IMR-90 (cell line): ENCODE results near the gene RIMBP2. TPM values are rescaled to one million over a fixed set of nuclear protein-coding genes. Genes with fewer than 3 reads are reported as not detected.

ENCODE experiments used
- ATAC-seq: fragments of 200-7000 bp; cut with Tn5 transposase; 2 replicates; pipeline ENCODE4 v1.9.1; 2020; ENCODE audit warnings: low read depth, mild to moderate bottlenecking, moderate library complexity
- BruUV-seq: library from RNA; stranded (reverse); fragments of 400-500 nt; replicated peaks from 2 replicates; lab custom pipeline; 2021; lab: Mats Ljungman, UMichigan
- CTCF ChIA-PET: fragments of 300-600 bp; formaldehyde crosslinking; extraction: SDS; loops from one replicate; lab custom pipeline; 2021; ENCODE audit warnings: antibody characterized with exemption; lab: Yijun Ruan, JAX
- POLR2A ChIA-PET: fragments of 300-600 bp; sonication (Branson Sonifier 250); formaldehyde crosslinking; loops from one replicate; lab custom pipeline; 2022; ENCODE audit warnings: antibody characterized with exemption; ENCODE audit not compliant: unreplicated experiment; lab: Charles Lee
- DNase-seq: peaks from one replicate; pipeline ENCODE4 v3.0.0; 2013
- H2AFZ ChIP-seq: replicated peaks from 2 replicates; pipeline ENCODE3; 2013; ENCODE audit warnings: low read length, mild to moderate bottlenecking; ENCODE audit not compliant: poor library complexity
- H2AK5ac ChIP-seq: 2 replicates; pipeline ENCODE4 v1.6.1; 2013; ENCODE audit warnings: low read depth, low read length, inconsistent platforms
- H2AK9ac ChIP-seq: replicated peaks from 2 replicates; pipeline ENCODE3; 2013; ENCODE audit warnings: mild to moderate bottlenecking, low read depth, low read length, moderate library complexity; ENCODE audit not compliant: poor library complexity
- H2BK120ac ChIP-seq: 2 replicates; pipeline ENCODE4 v1.6.1; 2013; ENCODE audit warnings: low read depth, low read length, inconsistent platforms
- H2BK15ac ChIP-seq: 3 replicates; pipeline ENCODE4 v1.6.1; 2013; ENCODE audit warnings: low read depth, low read length, inconsistent platforms
- H2BK20ac ChIP-seq: 2 replicates; pipeline ENCODE4 v1.6.1; 2013; ENCODE audit warnings: low read depth, mild to moderate bottlenecking, inconsistent platforms, low read length, moderate library complexity
- H2BK5ac ChIP-seq: 2 replicates; pipeline ENCODE4 v1.6.1; 2013; ENCODE audit warnings: mild to moderate bottlenecking, low read depth, low read length, inconsistent platforms; ENCODE audit not compliant: poor library complexity, severe bottlenecking
- H3K14ac ChIP-seq: replicated peaks from 2 replicates; pipeline ENCODE4 v1.6.1; 2013; ENCODE audit warnings: low read depth, low read length, inconsistent platforms
- H3K18ac ChIP-seq: 2 replicates; pipeline ENCODE4 v1.6.1; 2013; ENCODE audit warnings: low read depth, low read length, control low read depth
- H3K23ac ChIP-seq: 2 replicates; pipeline ENCODE4 v1.6.1; 2013; ENCODE audit warnings: low read depth, low read length, inconsistent platforms
- H3K27ac ChIP-seq: 2 replicates; pipeline ENCODE4 v1.5.1; 2013; ENCODE audit warnings: mild to moderate bottlenecking, control low read depth, low read length; ENCODE audit not compliant: insufficient read depth
- H3K27me3 ChIP-seq: 2 replicates; pipeline ENCODE4 v1.6.1; 2013; ENCODE audit warnings: low read length; ENCODE audit not compliant: control insufficient read depth, insufficient read depth
- H3K36me3 ChIP-seq: 2 replicates; pipeline ENCODE4 v1.6.1; 2013; ENCODE audit warnings: low read length, mixed read lengths; ENCODE audit not compliant: control insufficient read depth, insufficient read depth
- H3K4ac ChIP-seq: 2 replicates; pipeline ENCODE4 v1.6.1; 2013; ENCODE audit warnings: low read depth, low read length, inconsistent platforms
- H3K4me1 ChIP-seq: 2 replicates; pipeline ENCODE4 v1.6.1; 2013; ENCODE audit warnings: low read length, mixed read lengths; ENCODE audit not compliant: control insufficient read depth, insufficient read depth
- H3K4me2 ChIP-seq: 2 replicates; pipeline ENCODE4 v1.6.1; 2013; ENCODE audit warnings: low read depth, mild to moderate bottlenecking, control low read depth, low read length, moderate library complexity
- H3K4me3 ChIP-seq: 2 replicates; pipeline ENCODE4 v1.5.1; 2013; ENCODE audit warnings: low read depth, mild to moderate bottlenecking, control low read depth, low read length, moderate library complexity; ENCODE audit not compliant: insufficient read depth
- H3K56ac ChIP-seq: 2 replicates; pipeline ENCODE4 v1.6.1; 2013; ENCODE audit warnings: low read length, inconsistent platforms; ENCODE audit not compliant: insufficient read depth; ENCODE audit errors: extremely low read depth
- H3K79me1 ChIP-seq, 2 experiments: 2 replicates each; pipeline ENCODE4 v1.6.1; 2013; ENCODE audit warnings: low read length in 2 of 2, inconsistent platforms in 1 of 2, low read depth in 1 of 2
- H3K9ac ChIP-seq: 2 replicates; pipeline ENCODE4 v1.6.1; 2013; ENCODE audit warnings: low read depth, low read length, control low read depth
- H3K9me1 ChIP-seq: 2 replicates; pipeline ENCODE4 v1.6.1; 2013; ENCODE audit warnings: low read length, inconsistent platforms; ENCODE audit not compliant: insufficient read depth
- H3K9me3 ChIP-seq: 2 replicates; pipeline ENCODE4 v1.6.1; 2013; ENCODE audit warnings: low read length; ENCODE audit not compliant: control insufficient read depth, insufficient read depth
- H4K20me1 ChIP-seq: 2 replicates; pipeline ENCODE4 v1.6.1; 2013; ENCODE audit warnings: low read length, inconsistent platforms; ENCODE audit not compliant: insufficient read depth
- H4K5ac ChIP-seq: 2 replicates; pipeline ENCODE4 v1.6.1; 2013; ENCODE audit warnings: mild to moderate bottlenecking, low read depth, low read length, control low read depth
- H4K8ac ChIP-seq, 2 experiments: 2 replicates each; pipeline ENCODE4 v1.6.1; 2013; ENCODE audit warnings: low read depth in 2 of 2, low read length in 2 of 2, control low read depth in 1 of 2, inconsistent platforms in 1 of 2
- H4K91ac ChIP-seq: 2 replicates; pipeline ENCODE4 v1.6.1; 2013; ENCODE audit warnings: low read depth, low read length, inconsistent platforms; ENCODE audit not compliant: insufficient read depth
- BHLHE40 ChIP-seq: fragments of 150-350 bp; IDR thresholded peaks from 2 replicates; pipeline ENCODE4 v1.6.1; 2016; ENCODE audit warnings: mild to moderate bottlenecking, low read depth, low read length
- CEBPB ChIP-seq: IDR thresholded peaks from 2 replicates; pipeline ENCODE4 v1.6.1; 2012; ENCODE audit warnings: low read depth, low read length, improper control_type of control experiment
- CHD1 ChIP-seq: IDR thresholded peaks from 2 replicates; pipeline ENCODE4 v1.6.1; 2012; ENCODE audit warnings: low read depth, low read length, improper control_type of control experiment
- CTCF ChIP-seq: conservative IDR thresholded peaks from 2 replicates; pipeline ENCODE4 v1.5.1; 2012; ENCODE audit warnings: mild to moderate bottlenecking, low read depth, low read length, improper control_type of control experiment
- ELK1 ChIP-seq: fragments of 150-350 bp; IDR thresholded peaks from 2 replicates; pipeline ENCODE4 v1.6.1; 2016; ENCODE audit warnings: low read depth, mild to moderate bottlenecking, low read length, moderate library complexity, borderline replicate concordance
- FOS ChIP-seq: fragments of 150-350 bp; IDR thresholded peaks from 2 replicates; pipeline ENCODE4 v1.6.1; 2016; ENCODE audit warnings: low read depth, low read length
- MAFK ChIP-seq: IDR thresholded peaks from 2 replicates; pipeline ENCODE4 v1.6.1; 2012; ENCODE audit warnings: low read depth, low read length, improper control_type of control experiment
- MAZ ChIP-seq: IDR thresholded peaks from 2 replicates; pipeline ENCODE4 v1.6.1; 2012; ENCODE audit warnings: low read depth, mild to moderate bottlenecking, low read length, improper control_type of control experiment, moderate library complexity, borderline replicate concordance
- MXI1 ChIP-seq: IDR thresholded peaks from 2 replicates; pipeline ENCODE4 v1.6.1; 2012; ENCODE audit warnings: low read depth, mild to moderate bottlenecking, low read length, moderate library complexity, borderline replicate concordance
- NFE2L2 ChIP-seq: fragments of 150-350 bp; IDR thresholded peaks from 2 replicates; pipeline ENCODE4 v1.6.1; 2016; ENCODE audit warnings: low read depth, mild to moderate bottlenecking, low read length
- POLR2A ChIP-seq: IDR thresholded peaks from 2 replicates; pipeline ENCODE4 v1.6.1; 2012; ENCODE audit warnings: mild to moderate bottlenecking, low read depth, low read length
- RAD21 ChIP-seq: IDR thresholded peaks from 2 replicates; pipeline ENCODE4 v1.6.1; 2012; ENCODE audit warnings: low read length, improper control_type of control experiment
- RCOR1 ChIP-seq: IDR thresholded peaks from 2 replicates; pipeline ENCODE4 v1.6.1; 2012; ENCODE audit warnings: mild to moderate bottlenecking, low read length, improper control_type of control experiment; ENCODE audit not compliant: insufficient replicate concordance
- RFX5 ChIP-seq: IDR thresholded peaks from 2 replicates; pipeline ENCODE4 v1.8.0; 2012; ENCODE audit warnings: low read depth, mild to moderate bottlenecking, low read length, moderate library complexity
- SMC3 ChIP-seq: fragments of 150-350 bp; IDR thresholded peaks from 2 replicates; pipeline ENCODE4 v1.6.1; 2016; ENCODE audit warnings: low read depth, mild to moderate bottlenecking, antibody characterized with exemption, low read length, moderate library complexity
- USF2 ChIP-seq: fragments of 150-350 bp; IDR thresholded peaks from 2 replicates; pipeline ENCODE4 v1.6.1; 2017; ENCODE audit warnings: mild to moderate bottlenecking, antibody characterized with exemption, low read length, low read depth
- WGBS, 2 experiments: methylation state at CpG; one replicate each; pipeline versions ENCODE4 v1.1.5 to v1.1.7; 2013; ENCODE audit warnings: missing lambda C conversion rate in 2 of 2; ENCODE audit not compliant: insufficient read length in 1 of 2; ENCODE audit errors: extremely low coverage in 2 of 2; 5-methylcytosine and 5-hydroxymethylcytosine counted together
- dilution Hi-C: fragments of 300-500 bp; cut with HindIII; formaldehyde crosslinking; loops from one replicate; pipeline ENCODE4 v1.14.3; 2018; ENCODE audit warnings: low sequenced_read_pairs; ENCODE audit not compliant: unreplicated experiment
- in situ Hi-C: fragments of 300-500 bp; cut with MboI; formaldehyde crosslinking; loops from 3 replicates; pipeline ENCODE4 v1.14.3; 2019; ENCODE audit warnings: low sequenced_read_pairs, inconsistent platforms, mixed read lengths
- intact Hi-C: fragments of 100-400 bp; cut with micrococcal nuclease; formaldehyde crosslinking; loops from 2 replicates; pipeline ENCODE4 v1.10.0; 2022
- polyA plus RNA-seq, 3 experiments: library from polyadenylated mRNA; depleted of rRNA; stranded (reverse); fragments of >200 nt; gene quantifications; 2 replicates each; pipeline ENCODE4 v1.2.3, GENCODE V29; 2012; ENCODE audit warnings: low replicate concordance in 1 of 3
- total RNA-seq: library from RNA; depleted of rRNA; stranded (reverse); fragments of >200 nt; gene quantifications from 2 replicates; pipeline ENCODE4 v1.2.3, GENCODE V29; 2012

RIMBP2 gene
- total and polyA plus RNA-seq, 2 of the 4 experiments (the other 2 are of a cell fraction) = not detected

GRCh38 chr12:130486146-130486435 lies 230.0 kb downstream of the RIMBP2 start:
- Histone ChIP-seq H3K4ac (no peak overlapping the region), H2BK20ac (no peak overlapping the region), H3K27ac (no peak overlapping the region), H4K91ac (no peak overlapping the region), H3K14ac (no peak overlapping the region), H3K9me1 (no peaks in the 10 kb centered on the region), H2AK5ac (no peak overlapping the region), H2BK120ac (no peak overlapping the region), H2AK9ac (no peak overlapping the region), H2BK5ac (no peak overlapping the region), H4K8ac (no peak overlapping the region), H3K56ac (no peak overlapping the region), H3K27me3 (no peaks in the 10 kb centered on the region), H3K4me2 (no peak overlapping the region), H4K5ac (no peak overlapping the region), H3K79me1 (no peaks in the 10 kb centered on the region), H3K9me3 (peaks cover 49% of the 10 kb centered on the region), H2BK15ac (no peak overlapping the region), H4K20me1 (no peaks in the 10 kb centered on the region), H2AFZ (no peak overlapping the region), H3K9ac (no peak overlapping the region), H3K18ac (no peak overlapping the region), H3K4me1 (no peaks in the 10 kb centered on the region), H3K4me3 (no peak overlapping the region), H3K36me3 (no peaks in the 10 kb centered on the region), H3K23ac (no peak overlapping the region)
- ATAC-seq (no peak), DNase-seq (no peak)
- WGBS, 2 experiments = 24% methylated on average over 3 of the region's 10 CpGs; no CpG with 5 or more reads in 1 of the 2 experiments
- TF ChIP-seq POLR2A = no peak
- TF ChIP-seq MAZ = no peak
- no peak for TF ChIP-seq RFX5
- no peak for TF ChIP-seq USF2
- TF ChIP-seq CTCF = no peak
- TF ChIP-seq RAD21 = no peak
- TF ChIP-seq BHLHE40 = no peak
- TF ChIP-seq NFE2L2 = no peak
- no peak for TF ChIP-seq ELK1
- TF ChIP-seq SMC3 = no peak
- TF ChIP-seq FOS = no peak
- no peak for TF ChIP-seq MAFK
- no peak for TF ChIP-seq CHD1
- no peak for TF ChIP-seq CEBPB
- TF ChIP-seq RCOR1 = no peak
- TF ChIP-seq MXI1 = no peak
- intact Hi-C loops (no loop called here), in situ Hi-C loops (no loop called here), dilution Hi-C loops (no loop called here)
- BruUV-seq = no TSS peak
- POLR2A ChIA-PET = no interaction called here
- CTCF ChIA-PET = no interaction called here
